HCT116 (cell line): ENCODE results near the gene AMZ1. TPM values are rescaled to one million over a fixed set of nuclear protein-coding genes. Genes with fewer than 3 reads are reported as not detected.

Source experiments
- ATAC-seq: fragments of 200-7000 bp; cut with Tn5 transposase; 2 replicates; pipeline ENCODE4 v1.9.1; 2020; ENCODE audit warnings: mild to moderate bottlenecking, moderate library complexity
- BruUV-seq: library from RNA; stranded (reverse); fragments of 400-500 nt; replicated peaks from 2 replicates; lab custom pipeline; 2021; lab: Mats Ljungman, UMichigan
- CTCF ChIA-PET: fragments of 300-600 bp; sonication (Branson Sonifier 250); formaldehyde crosslinking; loops from one replicate; lab custom pipeline; 2021; ENCODE audit warnings: antibody characterized with exemption; lab: Charles Lee
- POLR2A ChIA-PET: fragments of 300-600, 350-600 bp; sonication (Branson Sonifier 250); formaldehyde crosslinking; loops from one replicate; lab custom pipeline; 2021; ENCODE audit warnings: antibody characterized with exemption; lab: Charles Lee
- RAD21 ChIA-PET, 2 experiments: fragments of 300-600 bp; sonication (Branson Sonifier 250); formaldehyde crosslinking; loops; one replicate each; lab custom pipeline; 2023; ENCODE audit warnings: low total read pairs in 2 of 2; ENCODE audit not compliant: uncharacterized antibody in 2 of 2, unreplicated experiment in 2 of 2, low non-redundant PET in 1 of 2; lab: Charles Lee
- DNase-seq: peaks from one replicate; pipeline ENCODE4 v3.0.0-alpha.2; 2010; ENCODE audit warnings: low read depth, low spot score
- H2AFZ ChIP-seq: fragments of 200-600 bp; shearing (Covaris generic), sonication (generic); 2 replicates; pipeline ENCODE4 v1.6.1; 2017; ENCODE audit warnings: low read depth, mixed run types, mixed read lengths, antibody characterized with exemption, low read length; ENCODE audit not compliant: poor library complexity, severe bottlenecking
- H3K27ac ChIP-seq: 2 replicates; pipeline ENCODE4 v1.5.1; 2012; ENCODE audit warnings: low read depth, low read length
- H3K27me3 ChIP-seq: fragments of 200-600 bp; sonication (generic); 2 replicates; pipeline ENCODE4 v1.6.1; 2016; ENCODE audit warnings: mixed run types, low read length, mixed read lengths; ENCODE audit not compliant: insufficient read depth
- H3K36me3 ChIP-seq, 2 experiments: fragments of 200-500 bp in 1 of 2; fragments of 200-600 bp in 1 of 2; sonication (Bioruptor generic) in 1 of 2; sonication (generic) in 1 of 2; 2 replicates each; pipeline versions ENCODE4 v1.5.1 to v1.6.1; 2014 to 2016; ENCODE audit warnings: low read length in 2 of 2, inconsistent platforms in 1 of 2, mixed read lengths in 1 of 2, mixed run types in 1 of 2; ENCODE audit not compliant: insufficient read depth in 2 of 2, control insufficient read depth in 1 of 2
- H3K4me1 ChIP-seq, 2 experiments: fragments of 200-600 bp in 1 of 2; sonication (generic) in 1 of 2; 2 replicates each; pipeline versions ENCODE4 v1.5.1 to v1.6.1; 2012 to 2017; ENCODE audit warnings: low read length in 2 of 2, inconsistent platforms in 1 of 2, mild to moderate bottlenecking in 1 of 2, mixed read lengths in 1 of 2, mixed run types in 1 of 2, moderate library complexity in 1 of 2; ENCODE audit not compliant: insufficient read depth in 2 of 2, control insufficient read depth in 1 of 2
- H3K4me2 ChIP-seq: fragments of 200-600 bp; sonication (generic); 2 replicates; pipeline ENCODE4 v1.6.1; 2017; ENCODE audit warnings: mixed run types, low read length, mixed read lengths
- H3K4me3 ChIP-seq, 2 experiments: fragments of 200-600 bp in 1 of 2; sonication (generic) in 1 of 2; replicated peaks in 1 of 2; 2 replicates each; pipeline ENCODE4 v1.5.1; 2011 to 2016; ENCODE audit warnings: low read length in 2 of 2, control low read depth in 1 of 2, low read depth in 1 of 2, mild to moderate bottlenecking in 1 of 2, mixed read lengths in 1 of 2, mixed run types in 1 of 2
- H3K79me2 ChIP-seq: fragments of 200-600 bp; sonication (generic); 2 replicates; pipeline ENCODE4 v1.6.1; 2017; ENCODE audit warnings: mild to moderate bottlenecking, mixed run types, low read length, moderate library complexity, mixed read lengths; ENCODE audit not compliant: insufficient read depth
- H3K9ac ChIP-seq: fragments of 200-600 bp; sonication (generic); 2 replicates; pipeline ENCODE4 v1.6.1; 2016; ENCODE audit warnings: low read length, mixed read lengths
- H3K9me2 ChIP-seq: fragments of 200-600 bp; sonication (generic), shearing (Covaris generic); 2 replicates; pipeline ENCODE4 v1.6.1; 2017; ENCODE audit warnings: mixed run types, mild to moderate bottlenecking, moderate library complexity; ENCODE audit not compliant: insufficient read depth
- H3K9me3 ChIP-seq, 2 experiments: fragments of 200-500 bp in 1 of 2; fragments of 200-600 bp in 1 of 2; sonication (Bioruptor generic) in 1 of 2; sonication (generic) in 1 of 2; 2 replicates each; pipeline ENCODE4 v1.6.1; 2014 to 2017; ENCODE audit warnings: low read length in 2 of 2, mixed read lengths in 2 of 2, inconsistent platforms in 1 of 2, low read depth in 1 of 2, mild to moderate bottlenecking in 1 of 2, mixed run types in 1 of 2, moderate library complexity in 1 of 2; ENCODE audit not compliant: control insufficient read depth in 1 of 2, insufficient read depth in 1 of 2
- H4K20me1 ChIP-seq: fragments of 200-600 bp; sonication (generic), shearing (Covaris generic); 2 replicates; pipeline ENCODE4 v1.6.1; 2017; ENCODE audit warnings: mixed run types, mild to moderate bottlenecking, moderate library complexity; ENCODE audit not compliant: insufficient read depth
- ATF3 ChIP-seq: IDR thresholded peaks from 2 replicates; pipeline ENCODE4 v1.6.1; 2012
- CBX3 ChIP-seq: IDR thresholded peaks from 2 replicates; pipeline ENCODE4 v1.6.1; 2012; ENCODE audit warnings: low read depth
- CEBPB ChIP-seq: IDR thresholded peaks from 2 replicates; pipeline ENCODE4 v1.6.1; 2012; ENCODE audit warnings: low read depth
- EGR1 ChIP-seq: IDR thresholded peaks from 2 replicates; pipeline ENCODE4 v1.6.1; 2012; ENCODE audit warnings: low read depth
- EZH2 ChIP-seq: fragments of 200-600 bp; sonication (generic); IDR thresholded peaks from 2 replicates; pipeline ENCODE4 v1.6.1; 2017; ENCODE audit warnings: antibody characterized with exemption, mixed run types
- EZH2phosphoT487 ChIP-seq: fragments of 200-600 bp; IDR thresholded peaks from 2 replicates; pipeline ENCODE4 v1.6.1; 2018; ENCODE audit warnings: antibody characterized with exemption, borderline replicate concordance
- JUND ChIP-seq: IDR thresholded peaks from 2 replicates; pipeline ENCODE4 v1.6.1; 2012
- REST ChIP-seq: IDR thresholded peaks from 2 replicates; pipeline ENCODE4 v1.6.1; 2012; ENCODE audit warnings: low read depth
- SIN3A ChIP-seq: IDR thresholded peaks from 2 replicates; pipeline ENCODE4 v1.6.1; 2012; ENCODE audit warnings: low read depth
- SP1 ChIP-seq: IDR thresholded peaks from 2 replicates; pipeline ENCODE4 v1.6.1; 2012; ENCODE audit warnings: low read depth
- TCF7L2 ChIP-seq: IDR thresholded peaks from 2 replicates; pipeline ENCODE4 v1.7.0; 2011; ENCODE audit warnings: borderline replicate concordance, inconsistent platforms; ENCODE audit not compliant: insufficient read depth, insufficient read length; ENCODE audit errors: extremely low read depth
- ZBTB33 ChIP-seq: IDR thresholded peaks from 2 replicates; pipeline ENCODE4 v1.6.1; 2011; ENCODE audit warnings: mild to moderate bottlenecking, low read length, moderate library complexity; ENCODE audit not compliant: insufficient replicate concordance; ENCODE audit errors: extremely low read depth
- ZFX ChIP-seq: fragments of 450-650 bp; IDR thresholded peaks from 2 replicates; pipeline ENCODE4 v1.6.1; 2017
- intact Hi-C: fragments of 100-400 bp; cut with micrococcal nuclease; formaldehyde crosslinking; loops from 2 replicates; pipeline ENCODE4 v1.10.0; 2022
- total RNA-seq: library from RNA; stranded (reverse); gene quantifications from one replicate; pipeline ENCODE4 v1.2.1, GENCODE V29; 2021; ENCODE audit not compliant: unreplicated experiment

The AMZ1 gene
- total RNA-seq, 1 experiment from 2014 or later, result not detected

GRCh38 chr7:2708547-2709310 lies 20.7 kb downstream of the AMZ1 start:
- Histone ChIP-seq H3K27me3 (no peaks in the 10 kb centered on the region), H3K79me2 (no peaks in the 10 kb centered on the region), H3K9me3 (no peaks in the 10 kb centered on the region), H3K9me2 (no peaks in the 10 kb centered on the region), H3K27ac (no peak overlapping the region), H3K36me3 (no peaks in the 10 kb centered on the region), H3K4me2 (no peak overlapping the region), H3K4me3 (no peak overlapping the region), H3K9ac (no peak overlapping the region), H2AFZ (no peak overlapping the region), H4K20me1 (no peaks in the 10 kb centered on the region), H3K4me1 (peaks cover 8 to 12% of the 10 kb centered on the region in 2 experiments)
- POLR2A ChIA-PET, result no interaction called here
- RAD21 ChIA-PET, result interaction anchor here in 1 of 2 experiments (0.6 to 0.9 kb wide), 2 partner anchors 38 to 288 kb away, joined by 4 to 6 read pairs; no protein-coding TSS in a partner anchor
- no peak for ATAC-seq
- no peak for TF ChIP-seq SP1
- no peak for TF ChIP-seq JUND
- no peak for TF ChIP-seq CEBPB
- no peak for TF ChIP-seq EGR1
- TF ChIP-seq REST, result no peak
- TF ChIP-seq TCF7L2, result no peak
- TF ChIP-seq CBX3, result no peak
- no peak for TF ChIP-seq SIN3A
- TF ChIP-seq ZBTB33, result no peak
- TF ChIP-seq ATF3, result no peak
- TF ChIP-seq EZH2phosphoT487, result no peak
- TF ChIP-seq ZFX, result no peak
- no peak for TF ChIP-seq EZH2
- intact Hi-C loops, result loop anchor here (1.0 kb wide), 1 partner anchor 37 kb away; no protein-coding TSS in a partner anchor
- CTCF ChIA-PET, result interaction anchor here (2.9 kb wide), 1 partner anchor 257 kb away, joined by 15 read pairs; no protein-coding TSS in a partner anchor
- no TSS peak for BruUV-seq
- DNase-seq, result no peak
